Measurements from ENCODE around the gene ADORA1.

The ADORA1 gene

DNA sequence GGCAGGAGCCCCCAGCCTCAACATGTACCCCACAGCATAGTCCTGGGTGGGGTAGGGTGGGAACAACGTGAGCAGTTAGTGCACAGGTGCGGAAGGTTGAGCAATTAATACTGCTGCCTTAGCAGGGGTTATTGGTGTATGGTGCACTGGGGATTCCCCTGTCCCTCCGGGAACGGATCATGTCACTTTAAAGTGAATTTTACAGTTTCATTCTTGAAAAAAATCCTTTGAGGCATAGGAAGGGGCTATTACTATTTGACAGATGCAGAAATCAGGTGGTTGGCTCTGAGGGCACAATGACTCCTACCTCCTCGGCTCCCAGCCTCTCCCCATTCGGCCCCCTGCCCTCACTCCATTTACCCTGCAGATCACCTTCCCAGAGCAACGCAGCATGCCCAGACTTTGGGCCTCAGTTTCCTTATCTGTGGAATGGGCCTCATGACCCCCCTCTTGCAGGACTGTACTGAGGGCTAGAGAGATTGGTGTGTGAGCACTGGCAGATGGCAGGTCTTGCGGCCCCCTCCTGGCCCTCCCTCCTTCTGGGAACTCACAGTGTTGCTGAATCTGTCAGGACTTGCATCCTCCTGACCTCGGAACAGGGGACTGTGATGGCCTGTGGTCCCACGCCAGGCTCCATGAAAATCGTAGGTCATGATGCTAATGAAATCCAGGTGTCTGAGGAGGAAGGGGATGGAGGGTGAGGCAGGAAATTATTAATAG is 53.2 kb downstream of the ADORA1 start:
- Histone ChIP-seq H3K9ac (ENCODE audit: low read length) (no peak overlapping the region), H3K4me1 (ENCODE audit: insufficient read depth, low read length, severe bottlenecking) (no peaks in the 10 kb centered on the region), H3K79me2 (ENCODE audit: insufficient read depth, low read length) (no peaks in the 10 kb centered on the region), H3K4me2 (ENCODE audit: low read length) (no peak overlapping the region), H3K27me3 (ENCODE audit: insufficient read depth, low read length) (no peaks in the 10 kb centered on the region), H3K36me3 (ENCODE audit: insufficient read depth, low read length) (no peaks in the 10 kb centered on the region), H4K20me1 (ENCODE audit: insufficient read depth, low read length) (no peaks in the 10 kb centered on the region), H3K9me2 (ENCODE audit: low read depth, low read length) (no peaks in the 10 kb centered on the region), H3F3A (ENCODE audit: insufficient read depth, low read length) (no peaks in the 10 kb centered on the region), H3K4me3 (ENCODE audit: low read depth, low read length, poor library complexity, severe bottlenecking) (no peak overlapping the region), H3K27ac (ENCODE audit: low read depth, low read length, poor library complexity, severe bottlenecking) (no peak overlapping the region), H3K9me3 (ENCODE audit: low read length) (no peaks in the 10 kb centered on the region), H2AFZ (ENCODE audit: low read length) (no peak overlapping the region)
- TF ChIP-seq, protein P1, sequence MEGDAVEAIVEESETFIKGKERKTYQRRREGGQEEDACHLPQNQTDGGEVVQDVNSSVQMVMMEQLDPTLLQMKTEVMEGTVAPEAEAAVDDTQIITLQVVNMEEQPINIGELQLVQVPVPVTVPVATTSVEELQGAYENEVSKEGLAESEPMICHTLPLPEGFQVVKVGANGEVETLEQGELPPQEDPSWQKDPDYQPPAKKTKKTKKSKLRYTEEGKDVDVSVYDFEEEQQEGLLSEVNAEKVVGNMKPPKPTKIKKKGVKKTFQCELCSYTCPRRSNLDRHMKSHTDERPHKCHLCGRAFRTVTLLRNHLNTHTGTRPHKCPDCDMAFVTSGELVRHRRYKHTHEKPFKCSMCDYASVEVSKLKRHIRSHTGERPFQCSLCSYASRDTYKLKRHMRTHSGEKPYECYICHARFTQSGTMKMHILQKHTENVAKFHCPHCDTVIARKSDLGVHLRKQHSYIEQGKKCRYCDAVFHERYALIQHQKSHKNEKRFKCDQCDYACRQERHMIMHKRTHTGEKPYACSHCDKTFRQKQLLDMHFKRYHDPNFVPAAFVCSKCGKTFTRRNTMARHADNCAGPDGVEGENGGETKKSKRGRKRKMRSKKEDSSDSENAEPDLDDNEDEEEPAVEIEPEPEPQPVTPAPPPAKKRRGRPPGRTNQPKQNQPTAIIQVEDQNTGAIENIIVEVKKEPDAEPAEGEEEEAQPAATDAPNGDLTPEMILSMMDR (IDR thresholded peaks at IDR 0.05; ENCODE audit: low read length) = no peak
- no peak for TF ChIP-seq EZH2 (IDR thresholded peaks at IDR 0.05; ENCODE audit: borderline replicate concordance, low read length)

DNA sequence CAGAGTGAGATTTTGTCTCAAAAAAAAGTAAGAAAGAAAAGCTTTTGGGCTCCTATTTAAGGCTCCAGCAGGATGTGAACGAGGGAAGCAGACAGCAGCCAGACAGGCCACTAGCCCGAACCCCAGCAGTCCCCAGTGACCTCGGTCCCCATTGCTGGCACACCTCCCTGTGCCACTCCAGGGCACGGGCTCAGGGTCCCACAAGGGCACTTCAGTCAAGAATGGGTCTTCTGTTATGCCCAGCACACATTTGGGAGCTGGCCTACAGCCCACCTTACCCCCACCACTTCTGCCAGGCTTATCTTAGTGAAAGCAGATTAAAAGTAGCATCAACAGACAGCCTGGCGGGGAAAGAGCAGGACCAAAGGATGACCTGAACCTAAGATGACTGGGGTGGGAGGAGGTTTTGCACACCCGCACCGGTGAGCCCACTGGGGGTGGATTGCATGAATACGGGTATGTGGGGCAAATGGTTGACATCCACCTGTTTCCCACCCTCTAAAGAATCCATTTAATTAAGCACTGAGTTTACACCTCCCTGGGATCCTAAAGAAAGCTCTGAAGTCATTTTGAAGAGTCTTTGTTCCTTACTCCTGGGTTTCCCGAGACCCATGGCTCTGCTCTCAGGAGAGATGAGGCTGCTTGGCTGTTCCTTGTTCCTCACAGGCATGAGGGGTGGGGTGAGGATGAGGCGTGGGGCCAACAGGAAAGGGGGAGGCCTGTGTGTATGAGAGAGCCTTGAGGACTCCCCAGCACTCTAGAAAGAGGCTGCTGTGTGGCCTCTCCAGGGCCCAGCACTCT is 54.3 kb downstream of the ADORA1 start:
- H3K9me2 ChIP-seq (ENCODE audit: low read depth, low read length) = no peaks in the 10 kb centered on the region
- H3K4me2 ChIP-seq (ENCODE audit: low read length) = no peak overlapping the region
- H3K27me3 ChIP-seq (ENCODE audit: insufficient read depth, low read length) = no peaks in the 10 kb centered on the region
- H3K9me3 ChIP-seq (ENCODE audit: low read length) = no peaks in the 10 kb centered on the region
- no peak overlapping the region for H3K4me3 ChIP-seq (ENCODE audit: low read depth, low read length, poor library complexity, severe bottlenecking)
- no peak for TF ChIP-seq EZH2 (IDR thresholded peaks at IDR 0.05; ENCODE audit: borderline replicate concordance, low read length)
- TF ChIP-seq, protein P1 (IDR thresholded peaks at IDR 0.05; ENCODE audit: low read length) = no peak
- H4K20me1 ChIP-seq (ENCODE audit: insufficient read depth, low read length) = no peaks in the 10 kb centered on the region
- no peaks in the 10 kb centered on the region for H3K79me2 ChIP-seq (ENCODE audit: insufficient read depth, low read length)
- no peaks in the 10 kb centered on the region for H3K36me3 ChIP-seq (ENCODE audit: insufficient read depth, low read length)
- H3K4me1 ChIP-seq (ENCODE audit: insufficient read depth, low read length, severe bottlenecking) = no peaks in the 10 kb centered on the region
- H2AFZ ChIP-seq (ENCODE audit: low read length) = no peak overlapping the region
- no peak overlapping the region for H3K9ac ChIP-seq (ENCODE audit: low read length)
- H3F3A ChIP-seq (ENCODE audit: insufficient read depth, low read length) = no peaks in the 10 kb centered on the region
- H3K27ac ChIP-seq (ENCODE audit: low read depth, low read length, poor library complexity, severe bottlenecking) = no peak overlapping the region

GRCh38 chr1:203182387-203182953 is 54.9 kb downstream of the ADORA1 start:
- Histone ChIP-seq H3K4me1 (ENCODE audit: insufficient read depth, low read length, severe bottlenecking) (no peaks in the 10 kb centered on the region), H3F3A (ENCODE audit: insufficient read depth, low read length) (no peaks in the 10 kb centered on the region)

More at GRCh38 chr1:203182387-203182953, 54.9 kb downstream of the ADORA1 start:
- Histone ChIP-seq H3K27me3 (ENCODE audit: insufficient read depth, low read length) (no peaks in the 10 kb centered on the region), H3K9ac (ENCODE audit: low read length) (no peak overlapping the region), H3K27ac (ENCODE audit: low read depth, low read length, poor library complexity, severe bottlenecking) (no peak overlapping the region), H2AFZ (ENCODE audit: low read length) (no peak overlapping the region), H3K79me2 (ENCODE audit: insufficient read depth, low read length) (no peaks in the 10 kb centered on the region), H3K9me2 (ENCODE audit: low read depth, low read length) (no peaks in the 10 kb centered on the region), H3K4me2 (ENCODE audit: low read length) (no peak overlapping the region), H4K20me1 (ENCODE audit: insufficient read depth, low read length) (no peaks in the 10 kb centered on the region), H3K4me3 (ENCODE audit: low read depth, low read length, poor library complexity, severe bottlenecking) (no peak overlapping the region), H3K9me3 (ENCODE audit: low read length) (no peaks in the 10 kb centered on the region), H3K36me3 (ENCODE audit: insufficient read depth, low read length) (no peaks in the 10 kb centered on the region)
- TF ChIP-seq, protein P1 (IDR thresholded peaks at IDR 0.05; ENCODE audit: low read length) = no peak
- TF ChIP-seq EZH2 (IDR thresholded peaks at IDR 0.05; ENCODE audit: borderline replicate concordance, low read length) = no peak

All from OCI-LY1 (cell line).